ENCODE measurements around the gene RPS29. TPM values are rescaled to one million over a fixed set of nuclear protein-coding genes. Genes with fewer than 3 reads are reported as not detected.

Gene RPS29
- total and polyA plus RNA-seq, 9 of the 15 experiments (the other 6 are each of a cell fraction or from before 2014, with no cell fraction given) = 1,545 to 5,012 (median 2,448) TPM

- TF ChIP-seq SMC3 (conservative IDR thresholded peaks at IDR 0.05; ENCODE audit: insufficient read depth, low read depth, low read length) = no peak
- no peak for TF ChIP-seq ID3 (CRISPR knock-in tag; IDR thresholded peaks at IDR 0.05)
- TF ChIP-seq ID3 (tag; IDR thresholded peaks at IDR 0.05) = no peak
- TF ChIP-seq NONO (IDR thresholded peaks at IDR 0.05; ENCODE audit: low read depth in 2 of 2, low read length in 1 of 2) = no peak
- TF ChIP-seq RCOR1 (IDR thresholded peaks at IDR 0.05; ENCODE audit: borderline replicate concordance in 1 of 2, low read depth in 2 of 2, low read length in 2 of 2) = no peak
- TF ChIP-seq ZNF232 (CRISPR knock-in tag; IDR thresholded peaks at IDR 0.05) = no peak
- TF ChIP-seq TOE1 (IDR thresholded peaks at IDR 0.05; ENCODE audit: borderline replicate concordance) = no peak
- TF ChIP-seq TOE1 (CRISPR knock-in tag; IDR thresholded peaks at IDR 0.05; ENCODE audit: borderline replicate concordance, low read depth) = no peak
- TF ChIP-seq ARHGAP35 (IDR thresholded peaks at IDR 0.05; ENCODE audit: partially characterized antibody) = no peak
- no peak for TF ChIP-seq IFI16 (CRISPR knock-in tag; IDR thresholded peaks at IDR 0.05)
- peak; percentile 19 for TF ChIP-seq TBP (optimal IDR thresholded peaks at IDR 0.05; ENCODE audit: low read depth, low read length)
- TF ChIP-seq TRIM28 (IDR thresholded peaks at IDR 0.05) = no peak
- TF ChIP-seq ETV1 (tag; conservative IDR thresholded peaks at IDR 0.05; ENCODE audit: low read depth) = no peak
- no peak for TF ChIP-seq HIVEP1 (CRISPR knock-in tag; IDR thresholded peaks at IDR 0.05)
- no peak for TF ChIP-seq DNMT1 (IDR thresholded peaks at IDR 0.05)
- TF ChIP-seq ESRRB (CRISPR knock-in tag; IDR thresholded peaks at IDR 0.05; ENCODE audit: borderline replicate concordance) = no peak
- TF ChIP-seq ATF7 (IDR thresholded peaks at IDR 0.05) = no peak
- 0 out of 2 replicates have a peak, but pooled peaks have one; percentile 3 for TF ChIP-seq NFRKB (IDR thresholded peaks at IDR 0.05; ENCODE audit: low read depth)
- peak; percentile 26; the same call in 1 of the 2 replicates for TF ChIP-seq PHF8 (IDR thresholded peaks at IDR 0.05; ENCODE audit: borderline replicate concordance, low read length)
- TF ChIP-seq ZNF79 (CRISPR knock-in tag; IDR thresholded peaks at IDR 0.05; ENCODE audit: low read depth) = no peak
- TF ChIP-seq FOXK1 (CRISPR knock-in tag; IDR thresholded peaks at IDR 0.05; ENCODE audit: borderline replicate concordance) = no peak
- TF ChIP-seq SMARCC2 (IDR thresholded peaks at IDR 0.05; ENCODE audit: low read depth) = no peak
- TF ChIP-seq E2F3 (CRISPR knock-in tag; IDR thresholded peaks at IDR 0.05) = no peak
- no peak for TF ChIP-seq PCBP1 (IDR thresholded peaks at IDR 0.05; ENCODE audit: low read depth, low read length, poor library complexity, severe bottlenecking)
- TF ChIP-seq VEZF1 (CRISPR knock-in tag; IDR thresholded peaks at IDR 0.05) = peak; percentile 66
- TF ChIP-seq DLX4 (CRISPR knock-in tag; IDR thresholded peaks at IDR 0.05) = no peak
These were observed 48.6 kb upstream of the RPS29 start, which contains the start of gene DNAAF2 (continued) for GRCh38 chr14:49634547-49635334.
